GM12873 (cell line): ENCODE measurements around the gene P3H2.

Source experiments
- CTCF ChIP-seq: IDR thresholded peaks from 2 replicates; pipeline ENCODE4 v1.5.1; 2012; ENCODE audit warnings: low read depth, mild to moderate bottlenecking, moderate library complexity, low read length, control low read depth; ENCODE audit not compliant: insufficient read depth; ENCODE audit errors: missing control alignments

P3H2 gene

GRCh38 chr3:190084983-190085382 lies 35.7 kb downstream of the P3H2 start:
- TF ChIP-seq CTCF, result no peak

GRCh38 chr3:190083635-190084034 lies 37.1 kb downstream of the P3H2 start:
- no peak for TF ChIP-seq CTCF

GRCh38 chr3:190081389-190081788 lies 39.3 kb downstream of the P3H2 start:
- no peak for TF ChIP-seq CTCF

GRCh38 chr3:190077395-190078045 lies 43.2 kb downstream of the P3H2 start:
- TF ChIP-seq CTCF, result no peak

GRCh38 chr3:190076601-190077394 lies 43.9 kb downstream of the P3H2 start:
- no peak for TF ChIP-seq CTCF

- no peak for TF ChIP-seq CTCF
These were observed 44.6 kb downstream of the P3H2 start for GRCh38 chr3:190076136-190076535.

- TF ChIP-seq CTCF, result no peak
These were observed 45.9 kb downstream of the P3H2 start for GRCh38 chr3:190074817-190075216.
